ENCODE results near the gene COPB2.
"Not testable (repeated sequence)": the region's sequence is repeated elsewhere in the genome, so short reads cannot be mapped to it uniquely, and the experiment has no call there.

COPB2 gene

GRCh38 chr3:139378587-139379241, 10.7 kb downstream of the COPB2 start:
- DNase-seq: no peak

GRCh38 chr3:139377378-139377777, 12.1 kb downstream of the COPB2 start:
- no peak for DNase-seq

GRCh38 chr3:139374099-139374498, 15.3 kb downstream of the COPB2 start:
- no peak for DNase-seq

GRCh38 chr3:139364549-139364948, 24.9 kb downstream of the COPB2 start:
- no peak for DNase-seq

GRCh38 chr3:139361276-139361675, 28.2 kb downstream of the COPB2 start:
- DNase-seq: no peak

- no peak for DNase-seq
These were observed 30.4 kb downstream of the COPB2 start for GRCh38 chr3:139358841-139359562.

- peak; percentile 19 for DNase-seq
These were observed 31.5 kb downstream of the COPB2 start for GRCh38 chr3:139357899-139358298.

GRCh38 chr3:139355891-139356290, 33.6 kb downstream of the COPB2 start:
- no peak for DNase-seq

- DNase-seq: no peak
These were observed 34.0 kb downstream of the COPB2 start for GRCh38 chr3:139355476-139355875.

GRCh38 chr3:139354661-139355060, 34.8 kb downstream of the COPB2 start:
- DNase-seq: no peak

GRCh38 chr3:139353920-139354556, 35.4 kb downstream of the COPB2 start:
- no peak for DNase-seq

- no peak for DNase-seq
These were observed 42.7 kb downstream of the COPB2 start for GRCh38 chr3:139346771-139347170.

- peak; percentile 84 for DNase-seq
These were observed 45.3 kb downstream of the COPB2 start, which contains the start of gene MRPS22 for GRCh38 chr3:139343895-139344856. MRPS22 (plus strand) TSS chr3:139344020; CDS start chr3:139344027, 7 bp downstream.

GRCh38 chr3:139342054-139342453, 47.4 kb downstream of the COPB2 start:
- no peak for DNase-seq

GRCh38 chr3:139340784-139341183, 48.7 kb downstream of the COPB2 start:
- DNase-seq: no peak

- DNase-seq: no peak
These were observed 50.1 kb downstream of the COPB2 start for GRCh38 chr3:139339219-139339906.

- DNase-seq: no peak
These were observed 51.0 kb downstream of the COPB2 start for GRCh38 chr3:139338405-139338804.

- not testable (repeated sequence) for DNase-seq
These were observed 54.8 kb downstream of the COPB2 start for GRCh38 chr3:139334675-139335074.

- DNase-seq: no peak
These were observed 57.4 kb downstream of the COPB2 start for GRCh38 chr3:139332092-139332491.

GRCh38 chr3:139329364-139329850, 60.0 kb downstream of the COPB2 start:
- peak; percentile 88 for DNase-seq

GRCh38 chr3:139328356-139328755, 61.1 kb downstream of the COPB2 start:
- DNase-seq: no peak

GRCh38 chr3:139327861-139328260, 61.6 kb downstream of the COPB2 start:
- DNase-seq: no peak
